ENCODE measurements around the gene HIRA. TPM values are rescaled to one million over a fixed set of nuclear protein-coding genes. Genes with fewer than 3 reads are reported as not detected.

Gene HIRA
- total and polyA plus RNA-seq, 9 of the 15 experiments (the other 6 are each of a cell fraction or from before 2014, with no cell fraction given), result 0.96 to 132 (median 58.4) TPM

DNA sequence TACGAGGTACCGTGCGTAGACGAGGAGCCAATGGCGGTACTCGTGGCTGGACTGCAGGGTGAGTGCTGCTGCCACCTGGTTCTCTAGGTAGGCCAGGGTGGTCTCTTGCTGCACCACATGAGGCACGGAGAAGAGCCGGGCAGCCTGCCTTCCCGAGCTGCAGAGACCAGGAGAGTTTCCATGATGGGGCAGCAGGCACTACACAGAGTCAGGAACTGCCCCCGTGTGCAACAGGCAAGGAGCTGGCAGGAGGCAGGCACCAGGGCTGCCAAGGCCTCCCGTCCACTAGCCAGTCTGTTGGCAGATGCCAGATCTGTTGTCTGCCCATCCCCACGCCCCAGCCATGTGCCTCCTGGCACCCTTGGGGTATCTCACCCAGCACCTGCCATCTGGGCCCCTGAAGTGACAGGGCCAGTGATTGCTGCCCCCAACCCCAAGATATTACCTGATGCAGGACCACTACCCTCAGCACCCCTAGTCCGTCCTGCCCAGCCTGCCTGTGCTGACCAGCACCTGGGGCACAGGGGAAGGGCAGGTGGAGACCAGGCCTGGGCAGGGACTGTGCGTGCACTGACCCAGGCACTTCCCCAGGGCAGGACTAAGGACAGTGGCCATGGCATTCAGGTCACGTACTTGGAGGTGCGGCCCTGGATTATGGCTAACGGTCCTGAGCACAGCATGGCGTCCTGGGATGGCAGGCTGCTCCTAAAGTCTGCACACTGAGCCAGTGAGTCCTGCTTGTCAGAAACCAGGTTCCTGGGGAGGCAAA, 78.0 kb downstream of the HIRA start (continued):
- TF ChIP-seq DACH1 (IDR thresholded peaks at IDR 0.05; ENCODE audit: partially characterized antibody), result no peak

- Histone ChIP-seq H3K4me2 (ENCODE audit: insufficient read depth, low read length) (no peak overlapping the region), H3K79me2 (ENCODE audit: control insufficient read depth, insufficient read depth, low read length) (no peaks in the 10 kb centered on the region), H3K36me3 (ENCODE audit: control insufficient read depth, insufficient read depth, low read length) (peaks cover 96% of the 10 kb centered on the region), H3K9me3 (replicated peaks; ENCODE audit: control insufficient read depth, insufficient read depth, low read depth, low read length) (no peaks in the 10 kb centered on the region), H3K27ac (ENCODE audit: extremely low read depth, low read depth, low read length) (no peak overlapping the region), H3K9ac (ENCODE audit: insufficient read depth in 1 of 2, low read depth in 2 of 2, low read length in 2 of 2) (peak overlapping the region in 1 of 2 experiments; percentile 23; a peak in 2 of 4 replicates), H3K4me3 (no peak overlapping the region), H3K27me3 (ENCODE audit: control insufficient read depth in 2 of 2, insufficient read depth in 2 of 2, low read length in 2 of 2) (no peaks in the 10 kb centered on the region), H3K9me1 (ENCODE audit: control insufficient read depth, insufficient read depth, low read length) (no peaks in the 10 kb centered on the region), H4K20me1 (replicated peaks; ENCODE audit: control insufficient read depth, insufficient read depth, low read length) (0 out of 2 replicates have a peak, but pooled peaks cover 6% of the 10 kb centered on the region), H2AFZ (ENCODE audit: low read depth, low read length) (no peak overlapping the region), H3K4me1 (replicated peaks in 1 of 2; ENCODE audit: control insufficient read depth in 2 of 2, insufficient read depth in 2 of 2, low read length in 2 of 2) (peaks cover 0 to 7% of the 10 kb centered on the region in 2 experiments; a peak in 1 of 5 replicates)
- in situ Hi-C loops (cut with MboI) (no loop called here), intact Hi-C loops (cut with micrococcal nuclease) (no loop called here)
- ChIA-PET CTCF (ENCODE audit: low intra/inter-chr PET ratio) (no interaction called here), POLR2A (interaction anchor here (0.6 to 1.9 kb wide), 6 partner anchors 12 to 840 kb away, joined by 3 to 8 read pairs (median 4); no protein-coding TSS in a partner anchor)
- FAIRE-seq, result no peak
- WGBS (ENCODE audit: insufficient coverage, low coverage, missing lambda C conversion rate), result 93% methylated on average over 4 of the region's 4 CpGs
- no peak for DNase-seq (ENCODE audit: extremely low read depth in 1 of 4, low spot score in 3 of 4)
- ATAC-seq, result no peak; the same call in 2 of the 3 replicates
- BruUV-seq (replicated peaks), result no TSS peak
- TF ChIP-seq SOX6 (IDR thresholded peaks at IDR 0.05) (no peak), FIP1L1 (IDR thresholded peaks at IDR 0.05; ENCODE audit: low read depth, low read length, poor library complexity, severe bottlenecking) (no peak), POLR2AphosphoS5 (IDR thresholded peaks at IDR 0.05; ENCODE audit: control insufficient read depth, insufficient read depth, low read depth, low read length) (0 out of 2 replicates have a peak, but pooled peaks have one; percentile 8), YY1 (IDR thresholded peaks at IDR 0.05; ENCODE audit: borderline replicate concordance in 1 of 3, control insufficient read depth in 1 of 3, extremely low read depth in 1 of 3, insufficient read depth in 3 of 3, insufficient read length in 1 of 3, insufficient replicate concordance in 2 of 3, low read depth in 1 of 3, low read length in 2 of 3) (no peak), LEF1 (IDR thresholded peaks at IDR 0.05) (no peak), ZNF668 (CRISPR knock-in tag; IDR thresholded peaks at IDR 0.05) (no peak), HDAC6 (IDR thresholded peaks at IDR 0.05; ENCODE audit: low read depth, low read length) (no peak), KHSRP (IDR thresholded peaks at IDR 0.05) (no peak)
- TF ChIP-seq, protein P1, sequence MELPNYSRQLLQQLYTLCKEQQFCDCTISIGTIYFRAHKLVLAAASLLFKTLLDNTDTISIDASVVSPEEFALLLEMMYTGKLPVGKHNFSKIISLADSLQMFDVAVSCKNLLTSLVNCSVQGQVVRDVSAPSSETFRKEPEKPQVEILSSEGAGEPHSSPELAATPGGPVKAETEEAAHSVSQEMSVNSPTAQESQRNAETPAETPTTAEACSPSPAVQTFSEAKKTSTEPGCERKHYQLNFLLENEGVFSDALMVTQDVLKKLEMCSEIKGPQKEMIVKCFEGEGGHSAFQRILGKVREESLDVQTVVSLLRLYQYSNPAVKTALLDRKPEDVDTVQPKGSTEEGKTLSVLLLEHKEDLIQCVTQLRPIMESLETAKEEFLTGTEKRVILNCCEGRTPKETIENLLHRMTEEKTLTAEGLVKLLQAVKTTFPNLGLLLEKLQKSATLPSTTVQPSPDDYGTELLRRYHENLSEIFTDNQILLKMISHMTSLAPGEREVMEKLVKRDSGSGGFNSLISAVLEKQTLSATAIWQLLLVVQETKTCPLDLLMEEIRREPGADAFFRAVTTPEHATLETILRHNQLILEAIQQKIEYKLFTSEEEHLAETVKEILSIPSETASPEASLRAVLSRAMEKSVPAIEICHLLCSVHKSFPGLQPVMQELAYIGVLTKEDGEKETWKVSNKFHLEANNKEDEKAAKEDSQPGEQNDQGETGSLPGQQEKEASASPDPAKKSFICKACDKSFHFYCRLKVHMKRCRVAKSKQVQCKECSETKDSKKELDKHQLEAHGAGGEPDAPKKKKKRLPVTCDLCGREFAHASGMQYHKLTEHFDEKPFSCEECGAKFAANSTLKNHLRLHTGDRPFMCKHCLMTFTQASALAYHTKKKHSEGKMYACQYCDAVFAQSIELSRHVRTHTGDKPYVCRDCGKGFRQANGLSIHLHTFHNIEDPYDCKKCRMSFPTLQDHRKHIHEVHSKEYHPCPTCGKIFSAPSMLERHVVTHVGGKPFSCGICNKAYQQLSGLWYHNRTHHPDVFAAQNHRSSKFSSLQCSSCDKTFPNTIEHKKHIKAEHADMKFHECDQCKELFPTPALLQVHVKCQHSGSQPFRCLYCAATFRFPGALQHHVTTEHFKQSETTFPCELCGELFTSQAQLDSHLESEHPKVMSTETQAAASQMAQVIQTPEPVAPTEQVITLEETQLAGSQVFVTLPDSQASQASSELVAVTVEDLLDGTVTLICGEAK (IDR thresholded peaks at IDR 0.05), result no peak
- TF ChIP-seq, protein P1 (CRISPR knock-in tag; IDR thresholded peaks at IDR 0.05), result 0 out of 2 replicates have a peak, but pooled peaks have one; percentile 29
Measured at GRCh38 chr22:19352766-19353165, 78.8 kb downstream of the HIRA start.
